ENCODE results near the gene AIMP1. TPM values are rescaled to one million over a fixed set of nuclear protein-coding genes. Genes with fewer than 3 reads are reported as not detected.
A peak's percentile ranks its signal among the peaks of the same experiment; 100 is the strongest.
"Not testable (repeated sequence)": the region's sequence is repeated elsewhere in the genome, so short reads cannot be mapped to it uniquely, and the experiment has no call there.

Gene AIMP1
- total and polyA plus RNA-seq, 5 donors from 2014 or later: 56.7 to 104 (median 81.0) TPM

- not testable (repeated sequence) for H3K27ac ChIP-seq (ENCODE audit: insufficient read depth, low read length, poor library complexity, severe bottlenecking); H3K9me3 ChIP-seq (ENCODE audit: control insufficient read depth in 2 of 2, low read length in 2 of 2); H3K27me3 Mint-ChIP-seq; H3K4me3 ChIP-seq (ENCODE audit: low read depth, low read length); H3K4me3 Mint-ChIP-seq; H3K27me3 ChIP-seq (ENCODE audit: control insufficient read depth, insufficient read depth, low read length); H3K27ac Mint-ChIP-seq; ATAC-seq (ENCODE audit: low read depth in 2 of 2); H3K9me3 Mint-ChIP-seq; DNase-seq
- Histone ChIP-seq H3K4me1 (ENCODE audit: control insufficient read depth, insufficient read depth, low read length, poor library complexity, severe bottlenecking) (peaks cover 34% of the 10 kb centered on the region), H3K36me3 (ENCODE audit: control insufficient read depth, insufficient read depth, low read length) (peaks cover 20% of the 10 kb centered on the region)
- peaks cover 14 to 34% (median 25%) of the 10 kb centered on the region in 4 donors for H3K4me1 Mint-ChIP-seq
- H3K36me3 Mint-ChIP-seq: peaks cover 17% of the 10 kb centered on the region
Observed at GRCh38 chr4:106321168-106321567, 4.8 kb downstream of the AIMP1 start.

GRCh38 chr4:106321814-106322213, 5.5 kb downstream of the AIMP1 start:
- H3K36me3 ChIP-seq (ENCODE audit: control insufficient read depth, insufficient read depth, low read length): peaks cover 25% of the 10 kb centered on the region
- not testable (repeated sequence) for DNase-seq; H3K9me3 Mint-ChIP-seq; H3K4me3 ChIP-seq (ENCODE audit: low read depth, low read length); H3K27me3 ChIP-seq (ENCODE audit: control insufficient read depth, insufficient read depth, low read length); ATAC-seq (ENCODE audit: low read depth in 2 of 2); H3K9me3 ChIP-seq (ENCODE audit: control insufficient read depth in 2 of 2, low read length in 2 of 2); H3K27ac ChIP-seq (ENCODE audit: insufficient read depth, low read length, poor library complexity, severe bottlenecking); H3K27me3 Mint-ChIP-seq
- Mint-ChIP-seq H3K4me3 (peak overlapping the region in 2 of 4 donors; percentile 59 to 68), H3K4me1 (peaks cover 14 to 34% (median 26%) of the 10 kb centered on the region in 4 donors), H3K36me3 (peaks cover 17% of the 10 kb centered on the region), H3K27ac (peak overlapping the region in 2 of 3 donors; percentile 36 to 82)
- peaks cover 34% of the 10 kb centered on the region for H3K4me1 ChIP-seq (ENCODE audit: control insufficient read depth, insufficient read depth, low read length, poor library complexity, severe bottlenecking)

- Mint-ChIP-seq H3K27ac (peak overlapping the region in 1 of 3 donors; percentile 10), H3K4me1 (peaks cover 19 to 34% (median 29%) of the 10 kb centered on the region in 4 donors), H3K4me3 (peak overlapping the region in 3 of 4 donors; percentile 41 to 66 (median 47)), H3K36me3 (peaks cover 23% of the 10 kb centered on the region), H3K27me3 (no peaks in the 10 kb centered on the region), H3K9me3 (peaks cover 0 to 1% (median 0%) of the 10 kb centered on the region in 7 donors)
- H3K4me3 ChIP-seq (ENCODE audit: low read depth, low read length): no peak overlapping the region
- ATAC-seq (ENCODE audit: low read depth in 2 of 2) (no peak), DNase-seq (peak in 1 of 3 donors; percentile 11)
- H3K9me3 ChIP-seq (ENCODE audit: control insufficient read depth in 2 of 2, low read length in 2 of 2): no peaks in the 10 kb centered on the region
- H3K27ac ChIP-seq (ENCODE audit: insufficient read depth, low read length, poor library complexity, severe bottlenecking): peak overlapping the region; percentile 30
- H3K36me3 ChIP-seq (ENCODE audit: control insufficient read depth, insufficient read depth, low read length): peaks cover 38% of the 10 kb centered on the region
- H3K27me3 ChIP-seq (ENCODE audit: control insufficient read depth, insufficient read depth, low read length): no peaks in the 10 kb centered on the region
- peaks cover 21% of the 10 kb centered on the region for H3K4me1 ChIP-seq (ENCODE audit: control insufficient read depth, insufficient read depth, low read length, poor library complexity, severe bottlenecking)
Observed at GRCh38 chr4:106323119-106323518, 6.8 kb downstream of the AIMP1 start.

GRCh38 chr4:106325800-106326199, 9.4 kb downstream of the AIMP1 start:
- Histone ChIP-seq H3K4me3 (ENCODE audit: low read depth, low read length) (no peak overlapping the region), H3K36me3 (ENCODE audit: control insufficient read depth, insufficient read depth, low read length) (peaks cover 54% of the 10 kb centered on the region), H3K27ac (ENCODE audit: insufficient read depth, low read length, poor library complexity, severe bottlenecking) (peak overlapping the region; percentile 33), H3K27me3 (ENCODE audit: control insufficient read depth, insufficient read depth, low read length) (no peaks in the 10 kb centered on the region), H3K9me3 (ENCODE audit: control insufficient read depth in 2 of 2, low read length in 2 of 2) (no peaks in the 10 kb centered on the region), H3K4me1 (ENCODE audit: control insufficient read depth, insufficient read depth, low read length, poor library complexity, severe bottlenecking) (peaks cover 10% of the 10 kb centered on the region)
- DNase-seq (no peak), ATAC-seq (ENCODE audit: low read depth in 2 of 2) (no peak)
- Mint-ChIP-seq H3K4me1 (peaks cover 17 to 39% (median 24%) of the 10 kb centered on the region in 4 donors), H3K27ac (no peak overlapping the region), H3K4me3 (no peak overlapping the region), H3K27me3 (no peaks in the 10 kb centered on the region), H3K9me3 (no peaks in the 10 kb centered on the region), H3K36me3 (peaks cover 20% of the 10 kb centered on the region)

GRCh38 chr4:106329041-106329618, 12.8 kb downstream of the AIMP1 start:
- H3K4me1 ChIP-seq (ENCODE audit: control insufficient read depth, insufficient read depth, low read length, poor library complexity, severe bottlenecking): no peaks in the 10 kb centered on the region
- ATAC-seq (ENCODE audit: low read depth in 2 of 2): peak; percentile 60 to 79
- H3K9me3 Mint-ChIP-seq: no peaks in the 10 kb centered on the region
- H3K4me1 Mint-ChIP-seq: peaks cover 11 to 33% (median 22%) of the 10 kb centered on the region in 4 donors
- H3K27me3 Mint-ChIP-seq: no peaks in the 10 kb centered on the region
- H3K4me3 Mint-ChIP-seq: no peak overlapping the region
- peaks cover 85% of the 10 kb centered on the region for H3K36me3 ChIP-seq (ENCODE audit: control insufficient read depth, insufficient read depth, low read length)
- no peak overlapping the region for H3K4me3 ChIP-seq (ENCODE audit: low read depth, low read length)
- H3K9me3 ChIP-seq (ENCODE audit: control insufficient read depth in 2 of 2, low read length in 2 of 2): no peaks in the 10 kb centered on the region
- H3K36me3 Mint-ChIP-seq: peaks cover 34% of the 10 kb centered on the region
- H3K27ac Mint-ChIP-seq: no peak overlapping the region
- no peaks in the 10 kb centered on the region for H3K27me3 ChIP-seq (ENCODE audit: control insufficient read depth, insufficient read depth, low read length)
- DNase-seq: peak in 2 of 3 donors; percentile 40 to 62
- peak overlapping the region; percentile 23 for H3K27ac ChIP-seq (ENCODE audit: insufficient read depth, low read length, poor library complexity, severe bottlenecking)

GRCh38 chr4:106333186-106333585, 16.8 kb downstream of the AIMP1 start:
- no peak overlapping the region for H3K4me3 ChIP-seq (ENCODE audit: low read depth, low read length)
- DNase-seq (no peak), ATAC-seq (ENCODE audit: low read depth in 2 of 2) (no peak)
- H3K27ac ChIP-seq (ENCODE audit: insufficient read depth, low read length, poor library complexity, severe bottlenecking): no peak overlapping the region
- peaks cover 4 to 10% of the 10 kb centered on the region in 2 experiments for H3K9me3 ChIP-seq (ENCODE audit: control insufficient read depth in 2 of 2, low read length in 2 of 2)
- no peaks in the 10 kb centered on the region for H3K27me3 ChIP-seq (ENCODE audit: control insufficient read depth, insufficient read depth, low read length)
- H3K4me1 ChIP-seq (ENCODE audit: control insufficient read depth, insufficient read depth, low read length, poor library complexity, severe bottlenecking): no peaks in the 10 kb centered on the region
- Mint-ChIP-seq H3K36me3 (peaks cover 56% of the 10 kb centered on the region), H3K27ac (no peak overlapping the region), H3K4me1 (peaks cover 10 to 34% (median 24%) of the 10 kb centered on the region in 4 donors), H3K4me3 (no peak overlapping the region), H3K9me3 (peaks cover 0 to 14% (median 4%) of the 10 kb centered on the region in 7 donors), H3K27me3 (no peaks in the 10 kb centered on the region)
- peaks cover 92% of the 10 kb centered on the region for H3K36me3 ChIP-seq (ENCODE audit: control insufficient read depth, insufficient read depth, low read length)

GRCh38 chr4:106334741-106335470, 18.6 kb downstream of the AIMP1 start:
- Histone ChIP-seq H3K27ac (ENCODE audit: insufficient read depth, low read length, poor library complexity, severe bottlenecking) (no peak overlapping the region), H3K9me3 (ENCODE audit: control insufficient read depth in 2 of 2, low read length in 2 of 2) (peaks cover 4 to 11% of the 10 kb centered on the region in 2 experiments), H3K36me3 (ENCODE audit: control insufficient read depth, insufficient read depth, low read length) (peaks cover 89% of the 10 kb centered on the region), H3K4me3 (ENCODE audit: low read depth, low read length) (no peak overlapping the region), H3K4me1 (ENCODE audit: control insufficient read depth, insufficient read depth, low read length, poor library complexity, severe bottlenecking) (no peaks in the 10 kb centered on the region), H3K27me3 (ENCODE audit: control insufficient read depth, insufficient read depth, low read length) (no peaks in the 10 kb centered on the region)
- Mint-ChIP-seq H3K4me1 (peaks cover 10 to 35% (median 23%) of the 10 kb centered on the region in 4 donors), H3K36me3 (peaks cover 64% of the 10 kb centered on the region), H3K27me3 (no peaks in the 10 kb centered on the region), H3K27ac (peak overlapping the region in 2 of 3 donors; percentile 6 to 54), H3K4me3 (no peak overlapping the region), H3K9me3 (peaks cover 0 to 14% (median 5%) of the 10 kb centered on the region in 7 donors)
- ATAC-seq (ENCODE audit: low read depth in 2 of 2) (no peak), DNase-seq (no peak)

Data from CD4-positive, CD25-positive, alpha-beta regulatory T cell (primary cell).